SJCRH30 (cell line): ENCODE data around the gene SLC22A14. TPM values are rescaled to one million over a fixed set of nuclear protein-coding genes. Genes with fewer than 3 reads are reported as not detected.

Source experiments
- DNase-seq, 2 experiments: peaks; one replicate each; pipeline ENCODE4 v3.0.0-alpha.2; 2015 to 2020
- H3K27ac ChIP-seq: fragments of 250-450 bp; sonication (Bioruptor Pico); 2 replicates; pipeline ENCODE4 v1.5.1; 2020; ENCODE audit warnings: mild to moderate bottlenecking, moderate library complexity
- H3K27me3 ChIP-seq: fragments of 250-450 bp; sonication (Bioruptor Pico); 2 replicates; pipeline ENCODE4 v1.5.1; 2020; ENCODE audit warnings: mild to moderate bottlenecking, moderate library complexity
- H3K36me3 ChIP-seq: fragments of 250-450 bp; sonication (Bioruptor Pico); 2 replicates; pipeline ENCODE4 v1.5.1; 2020; ENCODE audit warnings: mild to moderate bottlenecking, moderate library complexity
- H3K4me1 ChIP-seq: fragments of 250-450 bp; sonication (Bioruptor Pico); 2 replicates; pipeline ENCODE4 v1.5.1; 2020; ENCODE audit warnings: mild to moderate bottlenecking, moderate library complexity
- H3K4me3 ChIP-seq: fragments of 250-450 bp; sonication (Bioruptor Pico); 2 replicates; pipeline ENCODE4 v1.5.1; 2020; ENCODE audit warnings: mild to moderate bottlenecking, moderate library complexity
- H3K9me3 ChIP-seq: fragments of 250-450 bp; sonication (Bioruptor Pico); replicated peaks from 2 replicates; pipeline ENCODE4 v1.5.1; 2020; ENCODE audit warnings: mild to moderate bottlenecking, moderate library complexity
- total RNA-seq: library from RNA; depleted of rRNA; stranded (reverse); fragments of >200 nt; shearing (Covaris generic); gene quantifications from 2 replicates; pipeline ENCODE4 v1.2.3, GENCODE V29; 2014; rRNA removed

The SLC22A14 gene
- total RNA-seq, 1 experiment from 2014 or later: not detected

DNA sequence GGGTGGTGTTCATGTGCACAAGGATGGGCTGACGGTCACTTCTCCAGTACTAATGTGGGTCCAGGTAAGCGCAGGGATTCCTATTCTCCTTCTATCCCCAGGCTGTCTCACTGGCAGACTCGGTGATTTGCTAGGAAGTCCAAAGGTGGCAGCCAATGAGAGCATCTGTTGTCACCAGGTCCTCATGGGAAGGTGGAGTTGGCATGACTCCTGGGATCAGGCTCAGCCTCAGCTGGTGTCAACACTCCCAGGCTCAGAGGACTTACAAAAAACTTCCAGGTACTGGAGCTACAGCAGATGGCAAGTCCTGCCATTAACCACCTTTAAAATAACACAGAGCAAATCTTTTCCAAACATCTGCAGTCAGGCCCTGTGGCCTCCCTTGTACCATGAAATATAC lies 78.3 kb downstream of the SLC22A14 start:
- H3K27me3 ChIP-seq: no peaks in the 10 kb centered on the region
- H3K36me3 ChIP-seq: no peaks in the 10 kb centered on the region
- no peak overlapping the region for H3K27ac ChIP-seq
- H3K4me1 ChIP-seq: no peaks in the 10 kb centered on the region
- H3K9me3 ChIP-seq: no peaks in the 10 kb centered on the region
- no peak overlapping the region for H3K4me3 ChIP-seq
- no peak for DNase-seq

DNA sequence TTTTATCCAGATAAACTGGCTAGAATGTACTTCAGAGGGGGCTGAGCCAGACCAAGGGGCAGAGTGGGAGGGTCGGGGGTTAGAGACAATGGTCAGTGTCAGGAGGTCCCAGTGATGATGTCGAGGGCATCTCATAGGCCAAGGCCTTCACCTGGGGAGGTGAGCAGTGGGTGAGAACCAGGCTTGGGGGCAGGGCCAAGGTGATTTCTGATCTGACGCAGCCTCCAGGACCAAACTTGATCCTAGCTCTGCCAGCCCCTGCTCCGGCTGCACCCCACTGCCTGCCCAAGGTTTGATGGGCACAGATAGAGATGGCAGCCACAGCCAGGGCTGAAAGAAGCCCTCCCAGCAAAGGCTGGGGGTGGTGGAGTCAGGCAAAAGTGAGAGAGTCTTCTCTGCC lies 79.4 kb downstream of the SLC22A14 start:
- Histone ChIP-seq H3K4me1 (no peaks in the 10 kb centered on the region), H3K4me3 (no peak overlapping the region), H3K9me3 (no peaks in the 10 kb centered on the region), H3K36me3 (no peaks in the 10 kb centered on the region), H3K27ac (no peak overlapping the region), H3K27me3 (no peaks in the 10 kb centered on the region)
- DNase-seq: no peak

DNA sequence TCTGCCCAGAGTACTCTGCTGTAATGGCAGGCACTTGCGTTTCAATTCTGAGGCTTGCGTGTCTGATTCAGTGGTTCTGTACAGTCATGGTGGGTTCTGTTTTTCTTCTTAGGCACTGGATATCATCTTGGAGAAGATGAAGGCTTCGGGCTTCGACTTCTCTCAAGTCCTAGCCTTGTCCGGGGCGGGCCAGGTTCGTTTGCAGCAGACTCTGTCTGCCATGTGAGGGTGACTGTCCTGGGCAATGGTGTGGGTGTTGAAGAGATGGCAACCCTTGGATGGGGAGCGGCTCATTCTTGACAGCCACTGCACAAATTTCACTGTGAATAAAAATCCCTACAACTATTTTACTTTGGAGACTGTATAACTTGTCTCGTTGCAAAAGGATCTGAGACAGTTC lies 80.7 kb downstream of the SLC22A14 start:
- H3K27ac ChIP-seq: no peak overlapping the region
- DNase-seq: no peak
- H3K36me3 ChIP-seq: no peaks in the 10 kb centered on the region
- no peak overlapping the region for H3K4me3 ChIP-seq
- H3K4me1 ChIP-seq: no peaks in the 10 kb centered on the region
- H3K27me3 ChIP-seq: no peaks in the 10 kb centered on the region
- H3K9me3 ChIP-seq: no peaks in the 10 kb centered on the region

DNA sequence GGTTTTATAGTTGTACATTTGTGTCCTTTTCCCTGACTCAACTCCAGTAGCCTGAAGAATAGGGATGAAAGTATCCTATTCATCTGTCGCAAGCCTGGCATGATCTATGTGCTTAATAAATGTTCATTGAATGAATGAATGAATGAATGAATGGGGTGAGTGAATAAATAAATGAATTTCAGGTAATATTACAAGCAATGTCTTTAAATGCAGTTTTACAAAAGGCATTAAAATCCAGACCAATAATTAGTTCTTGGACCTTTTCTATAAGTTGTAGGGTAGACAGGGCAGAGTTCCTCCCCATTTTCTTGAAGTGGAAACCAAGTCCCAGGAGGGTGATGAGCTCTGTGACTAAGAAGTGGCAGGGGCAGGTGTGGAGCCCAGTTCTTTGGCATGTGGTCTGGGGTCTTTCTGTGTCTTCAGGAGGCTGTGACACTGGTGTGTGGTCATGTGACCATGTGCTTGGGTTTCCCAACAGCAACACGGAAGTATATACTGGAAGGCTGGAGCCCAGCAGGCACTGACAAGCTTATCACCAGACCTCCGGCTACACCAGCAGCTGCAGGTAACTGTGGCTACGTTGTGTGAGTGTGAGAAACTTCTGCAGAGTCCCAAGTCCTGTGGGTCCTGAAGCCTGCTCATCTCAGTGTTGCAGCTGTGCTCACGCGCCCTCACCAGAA lies 82.8 kb downstream of the SLC22A14 start:
- no peaks in the 10 kb centered on the region for H3K36me3 ChIP-seq
- H3K27me3 ChIP-seq: no peaks in the 10 kb centered on the region
- H3K27ac ChIP-seq: no peak overlapping the region
- DNase-seq: no peak
- no peaks in the 10 kb centered on the region for H3K4me1 ChIP-seq
- no peak overlapping the region for H3K4me3 ChIP-seq
- no peaks in the 10 kb centered on the region for H3K9me3 ChIP-seq

DNA sequence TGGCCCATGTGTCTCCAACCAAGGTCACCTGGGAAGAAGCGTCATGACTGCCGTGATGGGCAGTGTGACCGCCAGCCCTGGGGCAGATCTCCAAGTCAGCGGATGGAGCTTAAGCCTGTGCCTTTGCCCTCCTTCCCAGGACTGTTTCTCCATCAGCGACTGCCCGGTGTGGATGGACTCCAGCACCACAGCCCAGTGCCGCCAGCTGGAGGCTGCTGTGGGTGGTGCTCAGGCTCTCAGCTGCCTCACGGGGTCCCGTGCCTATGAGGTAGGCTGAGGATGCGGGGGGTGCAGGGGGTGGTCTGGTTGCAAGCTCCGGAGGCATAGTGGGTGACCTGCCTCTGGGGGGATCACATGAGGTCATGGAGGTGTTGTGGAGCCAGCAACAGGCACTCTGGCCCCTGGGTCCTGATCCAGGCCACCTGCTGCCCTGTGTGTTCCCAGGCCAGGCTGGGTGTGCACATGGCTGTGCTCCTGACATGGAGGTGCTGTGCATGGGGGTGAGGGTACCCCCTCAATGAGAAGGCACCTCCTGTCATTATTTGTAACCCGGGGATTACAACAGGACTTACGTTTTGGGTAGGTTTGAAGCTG lies 83.5 kb downstream of the SLC22A14 start:
- Histone ChIP-seq H3K4me1 (no peaks in the 10 kb centered on the region), H3K36me3 (no peaks in the 10 kb centered on the region), H3K27ac (no peak overlapping the region), H3K9me3 (no peaks in the 10 kb centered on the region), H3K4me3 (no peak overlapping the region), H3K27me3 (no peaks in the 10 kb centered on the region)
- no peak for DNase-seq

DNA sequence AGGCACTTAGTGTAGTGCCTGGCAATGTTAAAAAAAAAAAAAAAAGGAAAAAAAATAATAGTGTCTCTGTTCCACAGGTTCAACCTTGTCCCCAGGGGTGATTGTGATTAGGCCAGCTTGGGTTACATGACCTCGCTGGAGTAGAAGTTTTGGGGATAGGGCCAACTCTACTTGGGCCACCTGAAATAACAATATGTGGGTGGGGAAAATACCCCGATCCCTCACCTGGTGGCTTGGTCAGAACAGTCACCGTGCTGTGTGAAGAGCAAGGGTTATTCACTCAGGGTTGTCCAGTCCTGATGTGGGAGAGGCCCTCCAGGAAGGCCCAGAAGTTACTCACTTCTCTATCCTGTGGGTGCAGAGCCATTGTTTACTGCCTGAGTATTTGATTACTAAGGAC lies 84.0 kb downstream of the SLC22A14 start:
- DNase-seq: no peak
- no peak overlapping the region for H3K4me3 ChIP-seq
- H3K36me3 ChIP-seq: no peaks in the 10 kb centered on the region

DNA sequence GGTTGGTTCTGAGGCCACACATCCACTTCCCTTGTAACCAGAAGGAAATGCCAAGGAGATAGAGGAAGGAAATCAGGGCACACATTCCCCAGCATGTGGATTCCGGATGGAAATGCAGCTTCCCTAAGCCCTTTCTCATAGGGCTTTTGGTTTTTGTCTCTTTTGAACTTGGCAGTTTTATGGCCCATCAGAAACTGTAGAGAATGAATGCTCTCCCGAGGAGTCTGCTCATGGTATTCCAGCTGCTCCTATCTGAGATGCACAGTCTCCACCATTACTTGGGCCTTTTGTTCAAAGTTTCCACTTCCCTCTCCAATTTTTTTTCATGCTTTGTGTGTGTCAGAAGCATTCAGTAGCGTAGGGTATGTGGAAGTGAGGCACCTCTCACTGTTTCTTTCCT lies 85.7 kb downstream of the SLC22A14 start:
- Histone ChIP-seq H3K36me3 (no peaks in the 10 kb centered on the region), H3K4me1 (no peaks in the 10 kb centered on the region), H3K9me3 (no peaks in the 10 kb centered on the region), H3K4me3 (no peak overlapping the region), H3K27me3 (no peaks in the 10 kb centered on the region), H3K27ac (no peak overlapping the region)
- no peak for DNase-seq

More for the DNA sequence above, 84.0 kb downstream of the SLC22A14 start:
- no peak overlapping the region for H3K27ac ChIP-seq
- no peaks in the 10 kb centered on the region for H3K9me3 ChIP-seq
- H3K4me1 ChIP-seq: no peaks in the 10 kb centered on the region
- no peaks in the 10 kb centered on the region for H3K27me3 ChIP-seq

Other genes with a start within 250 kb of the SLC22A14 start
- gene DLEC1, start 243.1 kb upstream of the SLC22A14 start, total RNA-seq: not detected in 2 replicates
- 14.9 and 15.0 TPM in 2 replicates for gene ACAA1, start 145.2 kb upstream of the SLC22A14 start, total RNA-seq
- gene MYD88, start 143.6 kb upstream of the SLC22A14 start, total RNA-seq: 2.5 and 2.7 TPM in 2 replicates
- 27.9 and 31.6 TPM in 2 replicates for gene OXSR1, start 116.8 kb upstream of the SLC22A14 start, total RNA-seq
- 0.08 and 0.10 TPM in 2 replicates for gene SLC22A13, start 16.5 kb upstream of the SLC22A14 start, total RNA-seq
- 2.7 and 2.8 TPM in 2 replicates for gene XYLB, start 64.5 kb downstream of the SLC22A14 start, total RNA-seq
- 27.8 and 29.1 TPM in 2 replicates for gene ACVR2B, start 171.6 kb downstream of the SLC22A14 start, total RNA-seq
- gene EXOG, start 214.0 kb downstream of the SLC22A14 start, total RNA-seq: 6.2 and 7.7 TPM in 2 replicates